T-helper 1 cell treated with Interleukin-12 subunit alpha and Interleukin-12 subunit beta and Interleukin-4 antibody, amounts not matched to agents 30 μg/mL and 1 μg/mL, for 36 hours (primary cell): Measurements from ENCODE around the gene EIF1AX.
"Not testable (repeated sequence)": the region's sequence is repeated elsewhere in the genome, so short reads cannot be mapped to it uniquely, and the experiment has no call there.

Experiments used
- H3K27ac Mint-ChIP-seq: one replicate; pipeline ENCODE4 v1.8.0; 2021; ENCODE audit warnings: mild to moderate bottlenecking, mixed read lengths
- H3K27me3 Mint-ChIP-seq: one replicate; pipeline ENCODE4 v1.8.0; 2021; ENCODE audit warnings: low read depth, mixed read lengths
- H3K36me3 Mint-ChIP-seq: one replicate; pipeline ENCODE4 v1.8.0; 2021; ENCODE audit warnings: low read depth, mixed read lengths
- H3K4me1 Mint-ChIP-seq: one replicate; pipeline ENCODE4 v1.8.0; 2021; ENCODE audit warnings: low read depth, mixed read lengths
- H3K4me3 Mint-ChIP-seq: one replicate; pipeline ENCODE4 v1.8.0; 2021; ENCODE audit warnings: mild to moderate bottlenecking, moderate library complexity, mixed read lengths
- H3K9me3 Mint-ChIP-seq: one replicate; pipeline ENCODE4 v1.8.0; 2021; ENCODE audit warnings: mixed read lengths

The EIF1AX gene, protein sequence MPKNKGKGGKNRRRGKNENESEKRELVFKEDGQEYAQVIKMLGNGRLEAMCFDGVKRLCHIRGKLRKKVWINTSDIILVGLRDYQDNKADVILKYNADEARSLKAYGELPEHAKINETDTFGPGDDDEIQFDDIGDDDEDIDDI

DNA sequence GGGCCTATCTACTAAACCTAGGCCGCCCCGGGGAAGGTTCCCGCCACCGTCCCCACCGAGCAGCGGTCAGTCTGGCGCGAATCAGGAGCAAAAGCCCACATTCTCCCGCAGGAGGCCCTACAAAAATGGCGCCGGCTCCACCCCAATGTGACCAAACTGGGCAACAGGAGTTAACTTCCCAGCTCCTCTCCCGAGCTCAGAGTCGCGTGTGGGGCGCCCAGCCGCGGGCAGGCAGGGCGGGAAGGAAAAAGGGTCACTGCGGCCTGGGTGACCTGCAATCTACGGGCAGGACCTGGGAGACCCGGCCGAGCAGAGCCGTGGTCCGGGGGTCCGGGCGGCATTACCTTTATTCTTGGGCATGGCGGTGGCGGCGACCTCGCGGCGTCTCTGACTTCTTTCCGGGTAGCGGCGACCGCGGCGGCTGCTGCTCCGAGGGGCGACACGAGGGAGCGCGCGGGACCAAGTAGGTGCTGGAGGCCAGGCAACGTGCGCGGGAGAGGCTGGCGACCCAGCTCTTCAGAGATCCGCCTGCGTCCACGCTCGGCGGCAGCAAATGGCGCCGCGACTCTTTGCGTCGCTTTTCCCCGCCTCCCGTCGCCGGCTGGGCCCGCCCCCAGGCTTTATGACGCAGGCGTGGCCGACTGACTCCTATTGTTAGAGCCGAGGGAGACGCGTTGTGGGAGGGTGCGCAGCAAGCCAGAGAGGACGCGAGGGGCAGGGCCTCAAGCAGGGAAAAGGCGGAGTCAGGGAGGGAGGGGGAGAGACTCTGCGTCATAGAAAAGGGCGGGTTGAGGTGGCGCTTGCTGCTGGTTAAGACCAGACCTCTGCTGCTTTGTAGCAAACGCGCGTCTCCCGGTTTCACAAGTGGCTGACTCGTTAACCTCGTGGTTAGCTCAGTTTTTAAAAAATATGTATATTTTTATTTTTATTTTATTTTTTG is at the start of gene EIF1AX:
Gene EIF1AX (minus strand): TSS at position 558 of the 940 bp plus-strand sequence. CDS start 198 bp downstream, at position 360.
- Mint-ChIP-seq H3K4me1 (peaks cover 21% of the 10 kb centered on the region), H3K27ac (peak within 1 kb of the TSS; percentile 78), H3K36me3 (peaks cover 2% of the 10 kb centered on the region), H3K9me3 (no peaks in the 10 kb centered on the region), H3K4me3 (peak within 1 kb of the TSS; percentile 86), H3K27me3 (no peaks in the 10 kb centered on the region)

DNA sequence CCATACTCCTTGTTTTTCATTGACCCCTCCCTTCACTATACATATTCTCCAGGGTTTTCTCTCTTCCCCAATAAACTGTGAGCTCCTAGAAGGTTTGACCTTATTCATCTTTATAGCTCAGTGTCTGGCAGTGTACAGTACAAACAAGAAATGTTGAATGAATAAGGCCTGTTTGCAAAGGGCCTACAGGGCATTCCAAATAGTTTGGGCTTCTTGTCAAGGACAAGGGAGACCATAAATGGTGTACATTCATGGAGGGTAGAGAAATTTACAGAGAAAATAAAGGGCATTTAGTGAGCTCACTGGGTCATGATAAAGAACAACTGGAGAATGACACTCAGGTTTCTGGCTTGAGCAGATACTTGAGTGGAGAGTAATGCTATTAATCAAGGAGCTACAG is 47.5 kb upstream of the EIF1AX start:
- Mint-ChIP-seq H3K9me3 (no peaks in the 10 kb centered on the region), H3K4me1 (no peaks in the 10 kb centered on the region), H3K27ac (no peak overlapping the region), H3K4me3 (no peak overlapping the region), H3K36me3 (peaks cover 22% of the 10 kb centered on the region), H3K27me3 (no peaks in the 10 kb centered on the region)

DNA sequence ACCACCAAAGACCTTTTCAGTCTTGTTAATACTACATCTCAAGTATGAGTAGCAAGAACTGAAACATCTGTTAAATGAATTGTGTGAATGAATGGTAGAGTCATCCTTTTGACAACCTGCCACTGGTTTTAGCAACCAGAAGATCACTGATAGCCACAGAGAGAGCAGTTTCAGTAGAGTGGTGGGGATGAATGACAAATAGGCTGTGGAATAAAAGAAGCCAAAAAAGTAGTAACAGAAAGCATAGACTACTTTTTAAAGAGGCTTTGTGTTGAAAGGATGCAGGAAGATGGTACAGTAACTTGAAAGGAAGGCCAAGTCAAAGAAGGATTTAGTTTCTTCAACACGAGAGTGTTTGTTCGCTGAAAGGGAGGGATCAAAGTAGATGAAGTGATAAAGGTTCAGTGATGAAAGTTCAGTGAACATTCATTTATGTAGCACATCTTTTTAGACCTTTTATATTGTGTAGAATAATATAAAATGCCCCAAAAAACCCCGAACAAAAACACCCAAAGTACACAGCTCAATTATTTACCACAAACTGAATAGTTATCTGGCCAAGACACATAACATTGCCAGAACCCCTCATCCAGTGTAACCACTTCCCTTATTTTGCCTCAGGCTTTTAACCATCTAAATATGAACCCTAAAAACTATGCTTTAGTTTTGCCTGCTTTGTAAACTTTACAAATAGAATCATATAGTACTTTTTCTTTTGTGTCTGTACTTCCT is 40.1 kb upstream of the EIF1AX start:
- H3K36me3 Mint-ChIP-seq: peaks cover 30% of the 10 kb centered on the region
- H3K27ac Mint-ChIP-seq: peak overlapping the region; percentile 84
- peak overlapping the region; percentile 40 for H3K4me3 Mint-ChIP-seq

DNA sequence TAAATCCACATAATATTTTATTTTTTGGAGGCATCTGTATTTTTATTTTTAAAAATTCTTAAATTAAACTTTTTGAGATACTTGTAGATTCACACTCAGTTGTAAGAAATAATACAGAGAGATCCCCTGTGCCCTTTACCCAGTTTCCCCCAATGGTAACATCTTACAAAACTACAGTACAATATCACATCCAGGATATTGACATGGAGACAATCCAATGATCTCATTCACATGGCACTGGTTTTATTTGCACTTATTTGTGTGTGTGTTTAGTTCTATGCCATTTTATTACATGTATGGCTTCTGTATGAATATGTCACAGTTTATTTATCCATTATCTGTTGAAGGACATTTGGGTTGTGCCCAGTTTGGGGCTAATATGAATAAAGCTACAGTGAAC is 35.5 kb upstream of the EIF1AX start:
- H3K27ac Mint-ChIP-seq: no peak overlapping the region
- peaks cover 22% of the 10 kb centered on the region for H3K36me3 Mint-ChIP-seq
- H3K4me1 Mint-ChIP-seq: peaks cover 11% of the 10 kb centered on the region
- no peaks in the 10 kb centered on the region for H3K27me3 Mint-ChIP-seq
- no peak overlapping the region for H3K4me3 Mint-ChIP-seq
- H3K9me3 Mint-ChIP-seq: no peaks in the 10 kb centered on the region

More for the DNA sequence above, 40.1 kb upstream of the EIF1AX start:
- Mint-ChIP-seq H3K27me3 (no peaks in the 10 kb centered on the region), H3K4me1 (peaks cover 14% of the 10 kb centered on the region), H3K9me3 (no peaks in the 10 kb centered on the region)

DNA sequence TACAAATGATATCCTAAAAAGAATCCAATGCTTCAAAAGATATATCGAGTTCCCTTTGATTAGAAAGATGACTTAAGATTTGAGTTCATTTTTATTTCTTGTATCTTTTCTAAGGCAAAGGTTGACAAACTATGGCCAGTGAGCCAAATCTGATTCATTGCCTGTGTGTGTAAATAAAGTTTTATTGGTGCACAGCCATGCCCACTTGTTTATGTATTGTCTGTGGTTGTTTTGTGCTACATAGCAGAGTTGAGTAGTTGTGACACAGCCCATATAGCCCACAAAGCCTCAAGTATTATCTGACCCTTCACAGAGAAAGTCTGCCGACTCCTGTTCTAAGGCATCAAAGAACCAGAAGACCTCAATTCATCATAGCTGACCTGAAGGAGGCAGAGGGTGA is 32.2 kb upstream of the EIF1AX start:
- Mint-ChIP-seq H3K27me3 (no peaks in the 10 kb centered on the region), H3K27ac (no peak overlapping the region), H3K36me3 (peaks cover 7% of the 10 kb centered on the region)

DNA sequence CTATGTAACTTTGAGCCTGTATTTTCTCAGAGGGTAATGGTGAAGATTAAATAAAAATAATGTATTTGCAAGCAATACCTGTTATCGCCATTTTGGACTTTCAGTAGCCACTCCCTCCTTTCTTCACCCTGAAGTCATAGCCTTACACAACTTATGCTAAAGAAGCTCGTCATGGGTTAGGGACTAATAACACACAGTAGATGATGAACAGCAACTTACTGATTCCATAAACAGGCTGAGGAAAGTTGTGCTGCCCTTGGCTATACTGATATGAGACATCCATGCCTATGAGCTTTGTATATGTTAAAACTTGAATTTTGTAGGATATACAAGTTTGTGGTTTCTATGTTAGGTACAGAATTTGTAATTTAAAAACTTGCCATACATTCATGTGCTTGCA is 31.7 kb upstream of the EIF1AX start:
- no peak overlapping the region for H3K4me3 Mint-ChIP-seq
- H3K9me3 Mint-ChIP-seq: no peaks in the 10 kb centered on the region
- H3K4me1 Mint-ChIP-seq: no peaks in the 10 kb centered on the region
- no peak overlapping the region for H3K27ac Mint-ChIP-seq
- H3K36me3 Mint-ChIP-seq: peaks cover 6% of the 10 kb centered on the region
- no peaks in the 10 kb centered on the region for H3K27me3 Mint-ChIP-seq

More for the DNA sequence above, 32.2 kb upstream of the EIF1AX start:
- no peaks in the 10 kb centered on the region for H3K9me3 Mint-ChIP-seq
- no peaks in the 10 kb centered on the region for H3K4me1 Mint-ChIP-seq
- no peak overlapping the region for H3K4me3 Mint-ChIP-seq

DNA sequence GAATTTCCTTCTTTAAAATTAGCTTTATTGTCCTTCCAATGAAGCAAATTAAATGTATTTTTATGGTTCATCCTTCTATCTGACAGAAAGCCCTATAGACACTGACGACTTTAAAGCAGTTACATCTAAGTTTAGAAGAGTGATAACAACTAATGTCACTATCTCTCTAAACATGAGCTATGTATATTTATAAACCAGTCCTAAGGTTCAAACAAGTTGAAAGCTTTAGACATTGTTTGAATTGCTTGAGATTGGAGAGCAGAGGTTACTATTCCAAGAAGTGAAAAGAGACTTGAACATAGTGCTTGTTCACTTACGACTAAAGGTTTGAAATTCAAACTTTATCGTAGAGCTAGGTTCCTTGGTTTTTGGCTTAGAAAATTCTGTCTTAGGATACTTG is 30.2 kb upstream of the EIF1AX start:
- no peaks in the 10 kb centered on the region for H3K9me3 Mint-ChIP-seq
- no peaks in the 10 kb centered on the region for H3K4me1 Mint-ChIP-seq
- no peak overlapping the region for H3K4me3 Mint-ChIP-seq
- no peak overlapping the region for H3K27ac Mint-ChIP-seq
- H3K27me3 Mint-ChIP-seq: no peaks in the 10 kb centered on the region
- H3K36me3 Mint-ChIP-seq: peaks cover 14% of the 10 kb centered on the region

DNA sequence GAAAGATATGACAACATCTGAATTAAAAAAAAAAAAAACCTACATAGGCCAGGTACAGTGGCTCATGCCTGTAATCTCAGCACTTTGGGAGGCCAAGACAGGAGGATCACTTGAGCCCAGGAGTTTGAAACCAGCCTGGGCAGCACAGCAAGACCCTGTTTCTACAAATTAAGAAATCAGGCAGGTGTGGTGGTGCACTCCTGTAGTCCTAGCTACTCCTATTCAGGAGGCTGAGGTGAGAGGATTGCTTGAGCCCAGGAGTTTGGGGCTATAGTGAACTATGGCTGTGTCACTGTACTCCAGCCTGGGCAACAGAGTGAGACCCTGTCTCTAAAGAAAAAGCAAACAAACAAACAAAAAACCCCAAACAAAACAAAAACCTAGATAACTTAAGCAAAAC is 20.9 kb upstream of the EIF1AX start:
- H3K36me3 Mint-ChIP-seq: peaks cover 35% of the 10 kb centered on the region
- H3K27ac Mint-ChIP-seq: not testable (repeated sequence)

DNA sequence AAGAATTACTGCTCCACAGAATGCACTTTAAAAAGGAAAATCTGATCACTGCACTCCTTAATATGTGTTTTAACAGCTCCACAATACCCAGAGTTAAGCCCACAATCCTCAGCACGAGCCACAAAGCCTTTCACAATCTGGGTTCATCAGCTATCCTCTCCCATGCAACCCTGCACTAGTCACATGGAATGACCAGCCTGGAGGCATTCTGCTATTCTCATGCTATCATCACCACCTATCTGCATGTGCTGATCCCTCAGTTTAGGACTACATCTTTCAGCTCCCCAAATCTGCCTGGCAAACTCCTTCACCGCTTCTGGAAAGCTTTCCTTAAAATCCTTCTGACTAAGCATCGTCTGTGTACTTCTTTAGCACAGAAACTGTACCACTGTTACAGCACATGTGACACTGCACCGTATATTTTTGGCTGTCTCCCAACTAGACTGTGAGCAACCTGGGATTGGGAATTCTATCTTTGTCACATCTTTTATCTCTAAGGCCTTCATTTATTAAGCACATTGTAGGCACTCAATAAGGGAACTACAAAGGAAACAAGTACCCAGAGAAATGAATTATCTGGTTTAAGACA is 18.3 kb upstream of the EIF1AX start:
- H3K27me3 Mint-ChIP-seq: no peaks in the 10 kb centered on the region
- H3K36me3 Mint-ChIP-seq: peaks cover 37% of the 10 kb centered on the region
- H3K9me3 Mint-ChIP-seq: no peaks in the 10 kb centered on the region
- no peak overlapping the region for H3K4me3 Mint-ChIP-seq
- H3K4me1 Mint-ChIP-seq: peaks cover 1% of the 10 kb centered on the region
- no peak overlapping the region for H3K27ac Mint-ChIP-seq

More for the DNA sequence above, 20.9 kb upstream of the EIF1AX start:
- not testable (repeated sequence) for H3K9me3 Mint-ChIP-seq, H3K4me3 Mint-ChIP-seq, H3K27me3 Mint-ChIP-seq, H3K4me1 Mint-ChIP-seq

DNA sequence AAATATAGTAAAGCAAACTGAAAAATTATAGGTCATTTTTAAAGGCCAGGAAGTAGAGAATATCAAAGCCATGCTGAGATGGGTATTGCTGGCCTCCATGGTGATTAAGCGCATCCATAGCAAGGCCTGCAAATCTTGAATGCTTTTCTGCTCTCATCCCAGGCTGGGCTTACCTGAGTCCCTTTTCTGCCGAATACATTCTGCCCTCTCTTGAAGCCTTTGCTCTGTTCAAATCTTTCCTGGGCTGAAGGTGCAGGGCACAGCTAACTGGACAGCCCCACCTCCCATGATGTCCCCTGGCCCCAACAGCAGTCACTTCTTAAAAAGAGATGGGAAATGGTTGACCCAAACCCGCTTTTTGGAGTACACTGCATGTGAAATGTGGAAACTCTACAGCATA is 10.1 kb upstream of the EIF1AX start:
- no peak overlapping the region for H3K27ac Mint-ChIP-seq
- H3K4me3 Mint-ChIP-seq: no peak overlapping the region
- peaks cover 21% of the 10 kb centered on the region for H3K36me3 Mint-ChIP-seq
- H3K9me3 Mint-ChIP-seq: no peaks in the 10 kb centered on the region
- no peaks in the 10 kb centered on the region for H3K27me3 Mint-ChIP-seq
- no peaks in the 10 kb centered on the region for H3K4me1 Mint-ChIP-seq

DNA sequence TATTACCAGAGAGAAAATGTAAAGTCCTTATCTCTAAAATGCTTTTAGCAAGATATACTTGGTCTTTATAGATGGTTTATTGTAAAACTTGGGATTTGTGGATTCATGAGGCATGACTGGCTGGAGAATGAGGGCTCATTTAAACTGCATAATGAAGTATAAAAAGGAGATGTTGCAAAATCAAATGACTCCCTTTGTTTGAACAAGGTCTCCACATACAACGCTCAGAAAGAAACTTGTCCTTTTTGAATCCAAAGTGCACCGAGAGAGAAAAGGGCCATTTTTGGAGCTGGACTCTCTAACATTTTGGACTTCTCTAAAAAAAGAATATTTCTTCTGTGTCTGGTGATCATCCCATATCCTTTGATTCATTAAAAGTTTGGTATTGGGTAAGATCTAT is 7.7 kb upstream of the EIF1AX start:
- Mint-ChIP-seq H3K36me3 (peaks cover 9% of the 10 kb centered on the region), H3K27me3 (no peaks in the 10 kb centered on the region), H3K9me3 (no peaks in the 10 kb centered on the region), H3K27ac (no peak overlapping the region), H3K4me3 (no peak overlapping the region), H3K4me1 (peaks cover 2% of the 10 kb centered on the region)

DNA sequence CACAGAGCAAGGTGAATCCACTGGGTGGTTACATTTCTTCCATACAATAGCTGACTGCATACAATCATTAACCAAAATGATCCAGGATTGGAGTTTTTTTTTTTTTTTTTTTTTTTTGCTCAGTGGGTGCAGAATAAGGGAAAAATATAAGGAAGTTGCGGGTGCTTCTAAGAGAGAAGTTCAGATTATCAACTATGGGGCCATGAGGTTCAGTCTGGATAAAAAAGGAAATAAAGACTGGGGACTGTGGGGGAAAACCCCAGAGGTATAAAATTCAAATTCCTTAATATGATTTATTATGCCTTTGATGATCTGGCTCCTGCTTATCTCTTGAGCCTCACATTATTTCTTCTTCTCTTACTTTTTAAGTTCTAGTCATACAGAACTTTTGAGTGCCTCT is 5.9 kb upstream of the EIF1AX start:
- Mint-ChIP-seq H3K27ac (no peak overlapping the region), H3K36me3 (peaks cover 5% of the 10 kb centered on the region), H3K4me3 (no peak overlapping the region), H3K4me1 (peaks cover 6% of the 10 kb centered on the region), H3K9me3 (no peaks in the 10 kb centered on the region), H3K27me3 (no peaks in the 10 kb centered on the region)

DNA sequence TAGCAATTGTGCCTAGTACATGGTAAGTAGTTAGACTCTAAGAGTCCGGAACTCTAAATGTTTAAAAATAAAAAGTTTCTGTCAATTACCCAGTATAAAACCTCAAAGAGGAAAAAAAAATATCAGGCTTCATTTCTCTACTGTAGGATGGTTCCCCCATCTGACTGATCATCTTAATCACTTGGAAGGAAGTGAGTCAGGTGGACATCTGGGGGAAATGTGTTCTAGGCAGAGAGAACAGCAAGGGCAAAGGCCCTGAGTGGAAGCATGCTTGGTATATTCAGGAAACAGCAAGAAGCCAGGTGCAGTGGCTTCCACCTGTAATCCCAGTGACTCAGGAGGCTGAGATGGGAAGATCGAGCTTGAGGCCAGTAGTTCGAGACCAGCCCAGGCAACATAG is 2.9 kb upstream of the EIF1AX start:
- H3K9me3 Mint-ChIP-seq: no peaks in the 10 kb centered on the region
- peaks cover 14% of the 10 kb centered on the region for H3K4me1 Mint-ChIP-seq
- H3K36me3 Mint-ChIP-seq: peaks cover 5% of the 10 kb centered on the region
- no peaks in the 10 kb centered on the region for H3K27me3 Mint-ChIP-seq
- no peak overlapping the region for H3K27ac Mint-ChIP-seq
- no peak overlapping the region for H3K4me3 Mint-ChIP-seq

DNA sequence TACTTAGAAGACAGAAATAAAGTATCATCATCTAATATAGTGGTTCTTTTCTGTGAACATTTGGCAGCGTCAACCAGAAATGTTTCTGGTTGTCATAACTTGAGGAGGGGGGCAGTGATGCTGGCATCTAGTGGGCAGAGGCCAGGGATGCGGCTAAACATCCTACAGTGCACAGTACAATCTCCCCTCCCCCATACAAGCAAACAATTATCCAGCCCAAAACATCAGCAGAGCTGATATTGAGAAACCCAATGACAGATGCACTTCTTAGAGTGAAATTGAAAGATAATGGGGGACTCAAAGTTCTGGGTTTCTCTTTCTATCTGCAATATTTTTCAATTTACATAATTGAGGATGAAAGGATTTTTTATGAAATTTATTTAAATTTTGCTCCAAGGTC is 1.9 kb upstream of the EIF1AX start:
- no peak overlapping the region for H3K27ac Mint-ChIP-seq
- peaks cover 21% of the 10 kb centered on the region for H3K4me1 Mint-ChIP-seq
- H3K36me3 Mint-ChIP-seq: peaks cover 4% of the 10 kb centered on the region

More for the DNA sequence above, 1.9 kb upstream of the EIF1AX start:
- Mint-ChIP-seq H3K4me3 (no peak overlapping the region), H3K27me3 (no peaks in the 10 kb centered on the region), H3K9me3 (no peaks in the 10 kb centered on the region)
